Effector memory CD4-positive, alpha-beta T cell (primary cell): ENCODE measurements around the gene LSM10.

Source experiments
- DNase-seq, 3 donors: peaks; one replicate each; pipeline ENCODE4 v3.0.0-alpha.2; 2020
- H3K27ac ChIP-seq: 2 replicates; pipeline ENCODE4 v1.7.0; 2013; ENCODE audit warnings: mild to moderate bottlenecking, low read length, moderate library complexity; ENCODE audit not compliant: insufficient read depth, poor library complexity, severe bottlenecking
- H3K27me3 ChIP-seq: replicated peaks from 2 replicates; pipeline ENCODE4 v1.7.0; 2013; ENCODE audit warnings: mild to moderate bottlenecking, low read length; ENCODE audit not compliant: insufficient read depth, control insufficient read depth, poor library complexity, severe bottlenecking
- H3K36me3 ChIP-seq: 2 replicates; pipeline ENCODE4 v1.7.0; 2013; ENCODE audit warnings: mild to moderate bottlenecking, low read length, moderate library complexity; ENCODE audit not compliant: control insufficient read depth, insufficient read depth
- H3K4me1 ChIP-seq: 2 replicates; pipeline ENCODE4 v1.7.0; 2013; ENCODE audit warnings: low read length, mild to moderate bottlenecking; ENCODE audit not compliant: control insufficient read depth, insufficient read depth, poor library complexity, severe bottlenecking
- H3K4me3 ChIP-seq: 2 replicates; pipeline ENCODE4 v1.7.0; 2013; ENCODE audit warnings: low read length, low read depth, mild to moderate bottlenecking; ENCODE audit not compliant: insufficient read depth, poor library complexity, severe bottlenecking
- H3K9me3 ChIP-seq: 2 replicates; pipeline ENCODE4 v1.7.0; 2013; ENCODE audit warnings: mild to moderate bottlenecking, low read length, moderate library complexity; ENCODE audit not compliant: control insufficient read depth

Gene LSM10

DNA sequence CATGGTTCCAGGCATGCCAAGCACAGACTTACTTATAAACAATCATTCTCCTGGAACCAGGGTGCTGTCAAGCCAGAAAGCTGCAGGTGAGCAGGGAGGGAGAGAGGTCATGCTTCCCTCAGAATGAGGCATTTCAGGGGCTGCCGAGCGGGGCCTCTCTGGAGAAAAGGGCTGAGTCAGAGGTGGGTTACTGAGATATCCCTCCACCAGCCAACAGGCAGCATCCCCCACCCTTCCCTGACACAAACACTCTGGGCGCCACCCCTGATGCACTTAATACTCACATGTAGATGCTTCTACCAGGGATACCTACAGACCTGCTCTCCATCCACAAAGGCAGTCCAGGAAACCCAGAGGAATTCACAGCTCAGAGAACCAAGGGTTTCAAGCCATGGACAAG, 25.1 kb downstream of the LSM10 start:
- Histone ChIP-seq H3K9me3 (no peaks in the 10 kb centered on the region), H3K4me3 (no peak overlapping the region), H3K36me3 (peaks cover 2% of the 10 kb centered on the region), H3K27ac (peak overlapping the region; percentile 84), H3K27me3 (no peaks in the 10 kb centered on the region), H3K4me1 (peaks cover 46% of the 10 kb centered on the region)
- no peak for DNase-seq

DNA sequence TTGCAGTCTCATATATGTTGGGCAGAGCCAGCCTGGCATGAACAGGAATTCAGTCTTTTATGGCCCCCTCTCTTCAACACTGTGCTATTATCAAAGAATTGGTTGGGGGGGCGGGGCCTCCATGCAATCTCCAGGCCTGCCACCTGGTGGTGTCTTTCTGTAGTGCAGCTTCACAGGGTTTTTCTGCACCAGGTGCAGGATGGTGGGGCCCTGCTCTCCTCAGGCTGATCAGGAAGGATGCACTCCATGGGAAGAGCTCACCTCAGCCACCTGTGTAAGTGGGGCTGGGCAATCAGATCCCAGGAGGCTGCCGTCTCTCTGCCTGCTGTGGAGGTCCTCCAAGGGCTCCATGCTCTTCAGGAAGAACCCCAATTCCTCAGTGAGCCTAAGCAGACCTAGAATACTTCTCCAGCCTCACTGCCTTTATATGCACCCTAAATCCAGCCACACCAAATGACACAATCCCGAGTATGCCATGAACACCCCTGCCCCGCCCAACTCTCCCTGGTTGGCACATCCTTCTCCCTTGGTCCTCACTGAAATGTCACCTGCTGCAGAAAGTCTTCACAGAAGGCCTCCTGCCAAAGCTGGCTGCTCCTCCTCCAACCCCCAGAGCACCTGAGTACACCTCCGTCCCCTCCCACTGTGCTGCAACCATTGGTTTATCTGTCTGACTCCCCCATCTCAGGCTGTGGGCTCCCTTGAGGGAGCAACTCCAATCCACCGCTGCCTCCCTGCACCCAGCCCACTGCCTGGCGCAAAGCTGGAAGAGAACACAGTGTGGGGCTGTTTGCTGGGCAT, 28.4 kb downstream of the LSM10 start:
- peak overlapping the region; percentile 6 for H3K27ac ChIP-seq
- H3K4me1 ChIP-seq = peaks cover 46% of the 10 kb centered on the region

DNA sequence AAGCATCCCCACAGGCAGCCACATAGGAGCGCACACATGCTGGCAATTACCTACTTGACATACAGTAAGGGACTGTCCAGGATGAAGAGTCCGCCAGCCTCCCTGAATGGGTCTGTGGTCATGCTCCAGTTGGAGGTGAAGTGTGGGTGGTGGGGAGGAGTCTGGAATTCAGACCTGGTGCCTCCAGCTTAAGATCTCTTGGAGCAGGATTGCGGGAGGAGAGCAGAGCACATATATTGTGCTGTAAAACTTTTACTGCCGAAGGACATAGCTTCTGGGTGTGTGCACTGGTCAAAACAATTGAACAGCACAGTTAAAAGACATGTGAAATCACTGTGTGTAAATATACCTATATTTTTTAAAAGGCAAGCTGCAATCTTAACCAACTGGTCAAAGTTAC, 29.9 kb downstream of the LSM10 start:
- DNase-seq = no peak
- Histone ChIP-seq H3K27ac (peak overlapping the region; percentile 61), H3K36me3 (peaks cover 4% of the 10 kb centered on the region), H3K9me3 (no peaks in the 10 kb centered on the region), H3K4me1 (peaks cover 32% of the 10 kb centered on the region), H3K27me3 (no peaks in the 10 kb centered on the region), H3K4me3 (no peak overlapping the region)

More for the DNA sequence above, 28.4 kb downstream of the LSM10 start:
- Histone ChIP-seq H3K27me3 (no peaks in the 10 kb centered on the region), H3K36me3 (no peaks in the 10 kb centered on the region), H3K9me3 (no peaks in the 10 kb centered on the region), H3K4me3 (no peak overlapping the region)
- peak; percentile 64 to 76 (median 68) for DNase-seq

DNA sequence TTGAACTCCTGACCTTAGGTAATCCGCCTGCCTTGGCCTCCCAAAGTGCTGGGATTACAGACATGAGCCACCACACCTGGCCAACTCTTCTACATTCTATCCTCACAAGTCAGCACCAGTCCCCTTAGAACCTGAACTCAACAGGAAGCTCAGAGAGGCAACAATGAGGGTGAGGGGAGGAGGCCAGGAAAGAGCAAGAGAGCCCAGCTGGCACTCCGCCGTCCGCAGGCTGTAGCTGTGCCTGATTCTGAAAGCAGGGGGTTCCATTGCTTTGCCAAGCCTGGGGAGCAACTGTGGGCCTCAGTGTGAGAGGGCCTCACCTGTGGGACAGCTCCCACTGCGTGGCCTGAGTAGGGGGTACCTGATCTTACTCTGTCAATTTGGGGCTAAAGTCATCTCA, 30.6 kb downstream of the LSM10 start:
- no peaks in the 10 kb centered on the region for H3K27me3 ChIP-seq
- no peaks in the 10 kb centered on the region for H3K9me3 ChIP-seq
- peaks cover 11% of the 10 kb centered on the region for H3K36me3 ChIP-seq
- H3K4me1 ChIP-seq = peaks cover 33% of the 10 kb centered on the region
- no peak overlapping the region for H3K4me3 ChIP-seq
- H3K27ac ChIP-seq = peak overlapping the region; percentile 61
- peak in 1 of 3 donors; percentile 15 for DNase-seq

DNA sequence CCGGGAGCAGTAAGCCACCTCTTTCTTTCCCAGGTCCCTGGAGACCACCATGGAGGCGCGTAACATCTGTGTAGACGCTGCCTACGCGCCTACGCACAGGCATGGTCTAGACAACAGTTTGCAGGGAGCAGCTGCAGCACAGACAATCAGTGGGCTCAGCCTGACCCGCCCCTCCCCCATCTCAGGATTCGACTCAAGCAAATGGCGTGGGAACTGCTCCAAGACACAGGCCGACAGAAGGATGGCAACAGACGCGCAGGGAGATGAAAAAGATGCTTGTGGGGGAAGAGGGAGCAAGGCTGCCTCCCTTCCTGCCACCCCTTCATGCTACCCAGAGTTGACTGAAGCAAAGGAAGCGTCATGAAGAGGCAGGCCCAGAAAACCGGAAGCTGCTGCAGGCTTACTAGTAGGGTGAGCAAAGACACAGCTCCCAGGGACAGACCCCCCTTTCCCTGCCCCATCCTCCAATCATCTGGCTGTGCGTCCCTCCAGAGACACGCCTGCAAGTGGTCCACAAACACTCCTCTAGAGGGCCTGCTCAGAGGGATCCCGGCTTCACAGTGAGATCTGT, 31.5 kb downstream of the LSM10 start:
- Histone ChIP-seq H3K4me3 (no peak overlapping the region), H3K4me1 (peaks cover 34% of the 10 kb centered on the region), H3K27me3 (no peaks in the 10 kb centered on the region), H3K9me3 (no peaks in the 10 kb centered on the region), H3K27ac (peak overlapping the region; percentile 50), H3K36me3 (peaks cover 16% of the 10 kb centered on the region)
- DNase-seq = peak; percentile 21 to 45 (median 39)

DNA sequence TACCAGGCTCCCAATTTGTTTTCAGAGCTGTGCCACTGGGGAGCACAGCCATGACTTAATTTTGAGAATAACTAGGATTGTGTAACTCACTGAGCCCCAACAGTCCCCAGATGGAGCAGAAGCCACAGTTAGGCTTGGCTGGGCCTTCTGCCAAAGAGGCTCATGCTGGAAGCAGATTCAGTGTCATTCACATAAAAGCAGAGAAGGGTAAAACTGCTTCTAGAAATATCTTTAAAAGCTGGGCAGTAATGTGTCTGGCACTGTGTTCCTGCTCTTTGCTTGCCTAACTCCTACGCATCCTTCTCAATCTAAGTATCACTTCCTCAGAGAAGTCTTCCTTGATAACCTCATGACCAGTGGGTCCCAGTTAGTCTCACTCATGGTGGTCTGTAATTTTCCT, 32.3 kb downstream of the LSM10 start:
- Histone ChIP-seq H3K4me1 (peaks cover 34% of the 10 kb centered on the region), H3K27me3 (no peaks in the 10 kb centered on the region), H3K27ac (peak overlapping the region; percentile 50), H3K9me3 (no peaks in the 10 kb centered on the region), H3K36me3 (peaks cover 16% of the 10 kb centered on the region), H3K4me3 (no peak overlapping the region)
- DNase-seq = no peak

DNA sequence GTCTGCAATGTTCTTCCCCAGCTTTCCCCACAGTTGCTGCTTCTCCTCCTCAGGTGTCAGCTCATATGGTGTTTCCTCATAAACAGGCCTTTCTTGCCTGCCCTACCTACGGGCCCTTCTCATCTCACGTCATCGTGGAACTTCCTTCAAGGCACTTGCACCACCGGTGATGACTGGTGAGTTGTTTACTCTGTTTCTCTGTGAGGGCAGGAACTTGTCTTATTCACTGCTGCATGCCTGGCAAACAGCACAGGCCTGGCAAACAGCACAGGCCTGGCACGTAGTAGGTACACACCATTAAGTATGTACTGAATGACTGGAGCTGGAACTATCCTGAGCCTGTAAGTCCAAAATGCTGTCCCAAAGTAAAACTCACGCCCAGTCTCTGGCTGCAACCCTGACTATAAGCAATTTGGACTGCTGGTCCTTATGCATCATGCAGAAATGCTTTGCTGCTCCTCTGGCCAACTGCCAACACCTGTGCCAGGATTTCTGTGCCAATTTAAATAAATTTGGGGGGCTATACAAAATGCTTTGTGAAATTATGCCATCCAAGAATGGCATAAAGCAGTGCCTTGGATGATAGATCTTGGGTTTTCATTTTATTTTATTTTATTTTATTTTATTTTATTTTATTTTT, 37.7 kb downstream of the LSM10 start:
- Histone ChIP-seq H3K4me1 (peaks cover 11% of the 10 kb centered on the region), H3K9me3 (no peaks in the 10 kb centered on the region), H3K27me3 (no peaks in the 10 kb centered on the region), H3K27ac (no peak overlapping the region), H3K36me3 (peaks cover 38% of the 10 kb centered on the region), H3K4me3 (no peak overlapping the region)
- DNase-seq = peak in 1 of 3 donors; percentile 13

DNA sequence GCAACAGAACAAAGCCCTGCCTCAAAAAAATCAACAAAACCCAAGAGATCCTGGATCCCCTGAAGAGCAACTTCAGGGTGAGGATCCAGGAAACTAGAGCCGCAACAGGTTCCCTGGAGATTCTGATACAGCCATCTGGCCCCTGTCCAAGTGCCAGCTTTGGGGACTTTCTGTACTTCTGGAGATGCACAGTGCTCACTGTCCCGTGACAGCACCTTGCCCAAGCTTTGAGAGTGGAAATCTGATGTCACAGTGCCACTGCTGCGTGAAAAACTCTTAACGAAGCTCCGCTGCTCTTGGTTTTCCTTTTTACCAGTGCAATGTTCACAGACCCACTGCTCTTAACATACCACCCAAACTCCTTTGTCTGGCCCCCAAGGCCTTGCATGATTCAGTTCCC, 38.3 kb downstream of the LSM10 start:
- Histone ChIP-seq H3K4me3 (no peak overlapping the region), H3K27ac (no peak overlapping the region), H3K36me3 (peaks cover 45% of the 10 kb centered on the region), H3K27me3 (no peaks in the 10 kb centered on the region), H3K4me1 (peaks cover 11% of the 10 kb centered on the region), H3K9me3 (no peaks in the 10 kb centered on the region)
- no peak for DNase-seq

DNA sequence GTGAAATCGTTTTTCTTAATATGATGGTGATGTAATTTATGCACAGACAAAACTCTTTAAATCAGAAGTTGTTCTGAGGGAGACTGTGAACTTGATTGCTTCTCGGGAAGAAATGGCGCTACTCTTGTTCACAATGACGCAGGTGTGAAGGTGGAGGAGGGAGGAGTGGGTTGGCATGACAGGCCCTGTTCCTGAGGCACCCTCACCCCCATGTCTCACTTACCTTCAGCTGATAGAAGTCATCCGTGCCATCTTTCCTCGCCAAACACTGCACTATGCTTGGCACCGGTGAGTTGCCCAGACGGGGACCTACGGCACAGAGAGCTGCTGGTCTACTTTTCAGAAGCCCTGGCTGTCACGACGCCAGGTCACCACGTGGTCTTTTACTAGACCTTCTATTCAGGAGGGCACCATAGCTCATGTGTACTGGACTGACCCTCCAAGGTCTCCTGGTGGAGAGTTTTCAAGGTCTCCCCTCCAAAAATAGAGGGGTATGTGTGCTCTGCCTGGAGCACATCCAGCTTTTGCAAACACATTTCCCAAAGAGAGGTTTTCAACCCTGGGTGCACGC, 39.1 kb downstream of the LSM10 start:
- Histone ChIP-seq H3K27me3 (no peaks in the 10 kb centered on the region), H3K9me3 (no peaks in the 10 kb centered on the region), H3K36me3 (peaks cover 53% of the 10 kb centered on the region), H3K27ac (no peak overlapping the region), H3K4me3 (no peak overlapping the region), H3K4me1 (peaks cover 11% of the 10 kb centered on the region)
- no peak for DNase-seq

DNA sequence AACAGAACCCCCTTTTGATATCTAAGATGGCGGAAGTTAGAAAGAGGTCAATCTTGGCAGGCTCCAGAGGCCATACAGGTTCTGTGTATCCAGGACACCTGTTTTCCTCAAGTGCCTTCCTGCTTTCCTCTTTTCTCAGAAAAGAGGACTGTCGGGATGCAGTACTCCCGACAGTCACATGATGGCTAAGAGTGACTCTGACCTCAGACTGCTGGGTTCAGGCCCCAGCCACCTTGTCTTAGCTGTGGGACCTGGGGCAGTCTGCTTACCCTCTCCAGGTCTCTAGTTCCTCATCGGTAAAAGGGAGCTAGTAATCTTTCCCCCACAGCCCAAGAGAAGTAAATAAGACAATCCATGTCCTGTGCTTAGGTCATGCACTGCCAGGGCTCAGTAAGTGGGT, 41.9 kb downstream of the LSM10 start:
- peaks cover 15% of the 10 kb centered on the region for H3K4me1 ChIP-seq
- no peaks in the 10 kb centered on the region for H3K9me3 ChIP-seq
- DNase-seq = no peak
- H3K27me3 ChIP-seq = no peaks in the 10 kb centered on the region
- no peak overlapping the region for H3K4me3 ChIP-seq
- H3K27ac ChIP-seq = no peak overlapping the region
- H3K36me3 ChIP-seq = peaks cover 43% of the 10 kb centered on the region
